HG03565 (cell line): ENCODE data around the gene BANK1.

ENCODE experiments used
- ATAC-seq: cut with Tn5 transposase; IDR thresholded peaks from one replicate; pipeline ENCODE4 v1.9.1; 2021; ENCODE audit warnings: mild to moderate bottlenecking, moderate library complexity; ENCODE audit not compliant: unreplicated experiment

Gene BANK1

GRCh38 chr4:101807351-101807750 is 16.8 kb downstream of the BANK1 start:
- ATAC-seq, result peak; percentile 19

DNA sequence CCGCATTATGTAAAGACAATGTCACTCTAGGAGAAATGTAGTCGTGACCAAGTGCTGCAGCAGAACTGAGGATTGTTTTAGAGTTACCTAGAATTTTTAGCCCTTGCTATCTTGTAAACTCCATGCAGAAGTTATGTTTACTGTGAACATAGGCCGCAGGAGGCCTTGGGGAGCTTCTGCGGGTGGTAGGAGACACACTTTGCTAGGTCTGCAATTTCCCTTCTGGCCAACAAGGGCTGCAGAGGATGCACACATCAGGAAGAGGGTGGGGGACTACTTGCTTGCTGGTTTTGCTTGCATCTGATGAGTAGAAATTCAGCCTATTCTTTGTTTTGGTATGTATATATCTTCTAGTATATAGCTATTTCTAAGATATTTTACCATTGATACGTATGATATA is 23.1 kb downstream of the BANK1 start:
- ATAC-seq, result peak; percentile 89

DNA sequence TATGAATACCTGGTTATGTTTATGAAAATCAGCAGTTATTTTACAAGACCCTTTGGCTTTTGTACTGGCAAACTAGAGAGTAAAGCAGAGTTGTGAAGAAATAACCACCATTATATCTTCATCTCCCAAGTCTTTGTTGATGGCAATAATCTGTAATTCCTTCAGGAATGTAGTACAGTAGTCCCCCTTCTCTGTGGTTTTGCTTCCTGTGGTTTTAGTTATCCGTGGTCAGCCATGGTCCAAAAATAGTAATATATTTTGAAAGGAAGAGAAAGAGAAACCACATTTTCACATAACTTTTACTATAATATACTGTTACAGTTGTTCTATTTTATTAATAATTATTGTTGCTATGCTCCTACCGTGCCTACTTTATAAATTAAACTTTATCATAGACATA is 27.8 kb downstream of the BANK1 start:
- no peak for ATAC-seq

DNA sequence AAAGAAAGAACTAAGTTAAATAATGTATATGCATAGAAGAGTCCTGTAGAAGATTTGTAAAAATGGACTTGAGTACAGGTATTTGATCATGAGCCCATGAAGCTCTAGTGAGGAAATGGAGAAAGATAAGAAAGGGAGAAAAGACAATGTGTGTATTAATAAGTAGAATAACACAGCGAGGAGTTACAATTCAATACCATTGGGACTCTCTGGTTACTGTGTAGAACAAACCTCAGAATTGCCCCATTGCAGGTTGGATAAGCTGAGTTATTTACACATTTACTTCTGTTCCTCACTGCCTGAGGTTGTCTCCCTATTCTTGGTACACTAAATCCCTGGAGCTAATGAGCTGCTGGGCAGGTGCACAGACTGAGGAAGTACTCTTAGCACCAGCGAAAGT is 33.3 kb downstream of the BANK1 start:
- no peak for ATAC-seq

GRCh38 chr4:101824500-101824899 is 34.0 kb downstream of the BANK1 start:
- ATAC-seq, result no peak

DNA sequence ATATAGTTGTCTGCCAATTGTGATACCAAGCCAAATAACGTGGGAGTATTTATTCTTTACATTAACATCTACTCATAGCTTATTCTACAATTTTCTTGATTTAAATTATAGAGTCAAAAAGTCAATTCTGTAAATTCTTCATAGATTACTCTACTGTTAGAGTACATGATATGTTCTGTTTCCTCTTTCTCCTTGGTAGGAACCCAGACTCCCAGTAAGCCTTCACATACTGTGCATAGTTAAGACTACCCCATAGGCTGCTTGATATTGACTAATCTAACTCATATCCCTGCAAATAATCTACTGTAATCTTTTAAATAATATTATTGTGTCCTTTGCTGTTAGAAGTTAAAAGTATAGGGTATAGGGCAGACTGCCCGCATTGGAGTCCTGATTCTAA is 35.4 kb downstream of the BANK1 start:
- no peak for ATAC-seq

- ATAC-seq, result no peak
Measured at GRCh38 chr4:101831816-101832215, 41.3 kb downstream of the BANK1 start.

DNA sequence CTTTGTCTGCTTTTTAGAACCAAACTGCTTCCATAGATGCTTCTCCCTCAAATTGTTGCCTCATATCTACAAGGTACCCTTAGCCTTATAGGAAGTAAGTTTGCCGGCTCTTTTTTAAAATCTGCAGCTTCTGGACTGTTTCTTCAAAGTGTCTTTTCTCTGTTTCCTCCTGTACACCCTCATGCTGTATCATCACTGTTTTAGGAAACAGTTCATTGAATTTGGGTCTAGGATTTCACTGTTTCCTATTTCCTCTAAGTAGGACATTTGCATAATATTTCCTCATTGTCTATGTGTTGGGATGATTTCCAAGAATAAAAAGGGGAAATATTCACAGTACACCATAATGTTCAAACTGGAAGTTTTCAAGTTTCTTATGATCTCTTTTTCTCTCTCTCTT is 43.0 kb downstream of the BANK1 start:
- ATAC-seq, result no peak

DNA sequence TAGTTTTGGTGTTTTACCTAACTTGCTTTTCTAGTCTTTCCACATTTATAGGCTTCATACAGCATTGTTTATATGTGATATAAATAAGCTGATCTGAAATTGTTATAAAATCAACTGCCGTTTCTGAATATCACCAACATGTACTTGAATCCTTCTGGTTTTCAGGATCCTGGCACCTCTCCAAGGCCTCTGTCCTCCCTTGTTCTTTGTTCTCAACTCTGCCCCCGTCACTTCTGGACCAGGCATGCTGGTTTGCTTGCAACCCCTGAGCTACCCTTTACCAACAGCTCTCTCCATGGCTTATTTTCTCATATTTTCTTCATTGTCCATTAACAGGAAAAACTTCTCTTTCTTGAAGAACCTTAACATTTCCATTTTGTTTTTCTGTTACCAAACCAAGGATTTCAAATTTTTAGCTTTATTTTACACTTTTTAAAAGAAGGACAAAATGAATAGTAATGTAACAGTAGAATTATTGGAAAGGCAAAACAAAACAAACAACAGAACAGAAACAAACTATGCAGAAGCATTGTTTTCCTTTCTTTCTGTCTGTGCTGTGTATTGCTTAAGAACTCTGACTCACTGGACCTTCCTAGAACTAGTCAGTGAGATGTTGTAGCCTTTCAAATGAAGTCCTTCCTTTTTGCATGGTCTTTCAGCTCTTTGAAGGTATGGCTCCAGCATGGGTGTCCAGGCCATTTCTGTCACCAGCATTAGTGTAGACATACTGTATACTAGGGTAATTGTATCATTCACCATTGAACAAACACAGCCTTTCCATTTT is 44.8 kb downstream of the BANK1 start:
- ATAC-seq, result no peak

GRCh38 chr4:101843054-101843453 is 52.5 kb downstream of the BANK1 start:
- ATAC-seq, result no peak

GRCh38 chr4:101846550-101846949 is 56.0 kb downstream of the BANK1 start:
- ATAC-seq, result no peak

DNA sequence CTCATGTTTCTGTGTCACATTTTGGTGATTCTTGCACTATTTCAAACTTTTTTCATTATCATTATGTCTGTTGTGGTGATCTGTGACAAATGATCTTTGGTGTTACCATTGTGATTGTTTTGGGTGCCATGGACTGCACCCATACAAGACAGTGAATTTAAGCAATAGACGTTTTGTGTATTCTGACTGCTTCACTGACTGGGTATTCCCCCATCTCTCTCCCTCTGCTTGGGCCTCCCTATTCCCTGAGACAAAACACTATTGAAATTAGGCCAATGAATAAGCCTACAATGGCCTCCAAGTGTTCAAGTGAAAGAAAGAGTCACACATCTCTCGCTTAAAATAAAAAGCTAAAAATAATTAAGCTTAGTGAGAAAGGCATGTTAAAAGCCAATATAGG is 60.2 kb downstream of the BANK1 start:
- no peak for ATAC-seq

DNA sequence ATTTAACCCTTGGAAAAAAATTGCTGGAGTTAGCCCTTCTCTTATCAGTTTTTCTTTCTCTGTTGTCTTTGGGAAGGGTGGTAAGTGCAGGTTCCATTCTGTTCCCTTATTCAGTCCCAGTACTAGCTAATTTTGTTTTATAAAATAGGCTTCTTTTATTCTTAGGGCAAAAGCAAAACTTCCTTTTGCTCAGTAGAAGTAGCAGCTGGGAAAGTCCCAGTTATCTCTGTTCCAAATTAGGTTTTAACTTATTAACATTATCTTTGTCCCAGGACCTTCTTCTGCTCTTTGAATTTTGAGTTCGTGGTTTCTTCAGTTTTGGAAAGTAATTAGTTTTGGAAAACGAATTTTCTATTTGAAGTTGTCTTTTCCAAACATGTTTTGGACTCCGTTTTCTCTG is 61.1 kb downstream of the BANK1 start:
- ATAC-seq, result no peak

DNA sequence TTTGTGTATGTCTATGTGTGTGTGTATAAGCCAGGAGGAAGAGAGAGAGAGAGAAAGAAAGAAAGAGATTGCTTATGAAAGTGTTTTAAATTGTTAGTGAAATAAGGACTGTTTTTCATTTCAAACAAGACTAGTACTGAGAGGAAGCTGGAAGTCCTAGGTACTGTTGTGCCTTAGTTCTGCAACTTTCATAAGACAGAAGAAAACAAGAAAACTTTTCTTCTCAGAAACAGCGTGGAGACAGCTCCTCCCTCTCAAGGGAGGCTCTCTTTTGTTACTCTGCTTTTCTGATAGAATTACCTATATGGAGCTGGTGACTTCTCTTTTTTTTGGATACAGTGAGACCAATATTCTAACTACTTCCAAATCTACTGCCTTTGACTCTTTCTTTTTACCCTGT is 62.5 kb downstream of the BANK1 start:
- no peak for ATAC-seq

DNA sequence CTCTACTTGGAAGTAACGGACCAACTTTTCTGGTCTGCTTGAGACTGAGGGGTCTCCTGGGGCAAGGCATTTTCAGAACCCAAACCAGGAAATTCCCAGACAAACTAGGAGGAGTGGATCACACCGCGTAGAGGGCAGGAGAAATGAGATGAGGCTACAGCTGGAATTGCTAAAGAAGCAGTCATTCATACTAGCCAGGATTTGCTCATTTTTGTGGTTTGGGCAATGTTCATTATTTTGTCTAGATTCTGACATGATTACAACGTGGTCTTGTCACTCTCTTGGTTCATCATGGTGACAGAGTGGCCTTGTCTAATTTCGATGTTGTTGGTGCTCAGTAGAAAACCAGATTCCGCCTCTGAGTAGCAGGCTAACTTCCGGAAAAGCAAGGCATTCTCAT is 63.2 kb downstream of the BANK1 start:
- no peak for ATAC-seq

- ATAC-seq, result no peak
Measured at GRCh38 chr4:101855239-101855638, 64.7 kb downstream of the BANK1 start.

DNA sequence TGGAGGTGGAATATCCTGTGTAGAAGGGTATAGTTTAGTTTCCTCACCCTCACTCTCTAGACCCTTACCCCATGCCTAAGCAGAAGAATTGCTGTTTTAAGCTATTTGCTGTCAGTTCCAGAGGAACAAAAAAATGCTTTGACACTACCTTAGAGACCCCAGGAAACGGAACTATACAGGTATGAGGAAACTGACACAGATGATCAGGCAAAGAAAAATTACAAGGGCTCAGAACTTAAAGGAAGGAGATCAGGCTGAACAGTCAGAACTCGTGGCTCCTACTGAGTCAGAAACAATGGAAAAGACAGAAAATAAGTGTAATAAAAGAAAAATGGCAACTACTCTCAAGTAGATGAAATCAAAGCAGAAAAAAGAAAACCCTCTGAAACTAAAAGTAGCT is 65.6 kb downstream of the BANK1 start:
- no peak for ATAC-seq

GRCh38 chr4:101857176-101857575 is 66.6 kb downstream of the BANK1 start:
- ATAC-seq, result no peak

- ATAC-seq, result no peak
Measured at GRCh38 chr4:101858641-101859040, 68.1 kb downstream of the BANK1 start.

GRCh38 chr4:101862595-101862994 is 72.1 kb downstream of the BANK1 start:
- ATAC-seq, result peak; percentile 70

- no peak for ATAC-seq
Measured at GRCh38 chr4:101864660-101865059, 74.1 kb downstream of the BANK1 start.

DNA sequence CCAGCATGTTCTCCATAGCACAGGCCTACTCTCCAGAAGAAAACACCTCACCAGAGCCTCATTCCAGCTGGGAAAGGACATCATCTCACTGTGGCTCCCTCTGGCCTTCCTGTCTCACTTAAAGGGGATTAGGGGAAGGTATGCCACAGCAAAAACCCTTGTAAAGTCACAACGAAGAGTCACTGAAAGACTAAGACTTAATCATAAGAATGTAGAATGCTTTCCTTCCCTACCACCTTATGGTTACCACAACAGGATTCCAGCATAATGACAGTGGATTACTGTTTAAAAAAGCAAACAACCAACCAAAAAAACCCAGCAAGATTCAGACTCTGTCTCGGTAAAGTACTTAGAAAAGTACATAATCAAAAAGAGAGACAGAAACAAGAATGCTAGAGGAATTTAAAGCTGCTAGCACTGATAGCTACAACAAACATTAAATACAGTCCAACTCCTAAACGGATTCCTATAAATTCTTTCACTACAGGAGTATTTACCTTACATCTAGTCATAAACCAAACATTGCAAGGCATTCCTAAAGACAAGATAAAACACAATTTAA is 75.1 kb downstream of the BANK1 start:
- ATAC-seq, result no peak

- ATAC-seq, result no peak
Measured at GRCh38 chr4:101870874-101871273, 80.3 kb downstream of the BANK1 start.
